Measurements from ENCODE around the gene KLHL33. TPM values are rescaled to one million over a fixed set of nuclear protein-coding genes. Genes with fewer than 3 reads are reported as not detected.
"Not testable (repeated sequence)": the region's sequence is repeated elsewhere in the genome, so short reads cannot be mapped to it uniquely, and the experiment has no call there.

KLHL33 gene
- polyA plus RNA-seq, 1 donor: 1.1 TPM

- peak; percentile 97 for DNase-seq (ENCODE audit: low read depth)
Observed at GRCh38 chr14:20454516-20455354, 18.8 kb upstream of the KLHL33 start, which contains the start of the genes APEX1 and OSGEP. APEX1 (plus strand) TSS chr14:20455226; CDS start chr14:20455646, 420 bp downstream. OSGEP (minus strand) TSS chr14:20454812; CDS start chr14:20454683, 129 bp downstream.

- not testable (repeated sequence) for DNase-seq (ENCODE audit: low read depth)
Observed at GRCh38 chr14:20452831-20453230, 16.9 kb upstream of the KLHL33 start.

- no peak for DNase-seq (ENCODE audit: low read depth)
Observed at GRCh38 chr14:20446889-20447288, 10.9 kb upstream of the KLHL33 start.

DNA sequence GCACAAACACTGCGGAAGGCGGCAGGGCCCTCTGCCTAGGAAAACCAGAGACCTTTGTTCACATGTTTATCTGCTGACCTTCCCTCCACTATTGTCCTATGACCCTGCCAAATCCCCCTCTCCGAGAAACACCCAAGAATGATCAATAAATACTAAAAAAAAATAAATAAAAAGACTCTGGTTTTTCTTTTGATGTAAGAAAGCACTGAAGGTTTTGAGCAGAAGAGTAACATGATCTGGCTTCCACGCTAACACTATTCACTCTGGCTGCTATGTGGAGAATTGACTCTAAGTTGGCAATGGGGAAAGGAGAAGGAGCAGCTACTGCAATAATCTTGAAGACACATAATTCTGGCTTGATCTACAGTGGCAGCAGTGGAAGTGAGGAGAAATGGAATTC is 7.7 kb upstream of the KLHL33 start:
- DNase-seq (ENCODE audit: low read depth): not testable (repeated sequence)

DNA sequence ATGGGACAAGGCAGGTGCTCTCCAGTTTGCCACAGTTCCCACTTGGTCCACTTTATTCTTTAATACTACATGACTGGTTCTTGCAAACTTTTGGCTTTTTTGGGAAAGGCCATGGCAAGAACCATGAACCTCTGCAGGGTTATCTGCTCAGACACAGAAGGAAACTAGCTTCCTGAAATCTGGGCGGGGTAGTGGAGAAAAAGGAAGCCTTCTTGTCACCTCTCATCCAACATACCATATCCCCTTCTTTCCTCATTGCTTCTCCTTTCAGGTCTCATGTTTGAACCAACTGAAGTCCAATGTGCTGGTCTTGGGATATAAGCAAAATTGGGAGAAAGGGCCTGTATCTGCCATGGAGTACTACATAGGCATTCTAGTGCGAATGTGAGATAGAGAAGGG is 5.5 kb upstream of the KLHL33 start:
- no peak for DNase-seq (ENCODE audit: low read depth)

- DNase-seq (ENCODE audit: low read depth): no peak
Observed at GRCh38 chr14:20440882-20441281, 4.9 kb upstream of the KLHL33 start.

DNA sequence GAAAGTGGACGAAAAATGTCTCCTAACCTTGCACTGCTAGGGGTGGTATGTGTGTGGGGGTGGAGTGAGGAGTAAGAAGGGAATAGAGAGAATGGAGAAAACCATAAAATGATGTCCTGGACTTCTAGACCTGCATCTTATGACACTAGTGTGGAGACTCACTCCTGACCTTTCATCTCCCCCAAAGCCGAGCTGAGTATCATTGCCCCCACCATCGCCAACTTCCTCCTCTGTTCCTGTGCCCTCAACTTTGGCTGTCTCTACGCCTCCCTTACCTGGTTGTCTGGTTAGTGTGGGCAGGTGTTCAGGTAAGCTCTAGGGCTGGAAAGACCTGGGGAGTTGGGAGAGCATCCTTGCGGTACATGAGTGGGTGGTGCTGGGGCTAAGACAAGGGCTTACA is 4.5 kb upstream of the KLHL33 start:
- no peak for DNase-seq (ENCODE audit: low read depth)

DNA sequence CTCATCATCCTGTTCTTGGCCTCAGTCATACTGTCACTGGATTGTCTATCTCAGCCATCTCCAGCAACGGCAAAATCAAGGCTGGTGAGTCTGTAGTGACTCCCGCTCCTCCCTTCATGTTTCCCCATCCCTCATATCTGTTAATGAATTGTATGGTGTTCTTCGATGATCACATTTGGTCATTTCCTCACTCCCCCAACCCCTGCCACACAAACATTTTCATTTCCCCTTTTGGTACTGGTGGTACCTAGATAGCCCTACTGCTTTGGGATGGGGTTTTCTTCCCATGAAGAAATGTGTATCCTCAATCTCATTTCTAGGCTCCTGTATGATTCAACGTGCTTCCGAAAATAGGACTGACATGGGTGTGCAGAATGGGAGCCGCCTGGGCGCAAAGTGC is 2.7 kb upstream of the KLHL33 start:
- DNase-seq (ENCODE audit: low read depth): no peak

DNA sequence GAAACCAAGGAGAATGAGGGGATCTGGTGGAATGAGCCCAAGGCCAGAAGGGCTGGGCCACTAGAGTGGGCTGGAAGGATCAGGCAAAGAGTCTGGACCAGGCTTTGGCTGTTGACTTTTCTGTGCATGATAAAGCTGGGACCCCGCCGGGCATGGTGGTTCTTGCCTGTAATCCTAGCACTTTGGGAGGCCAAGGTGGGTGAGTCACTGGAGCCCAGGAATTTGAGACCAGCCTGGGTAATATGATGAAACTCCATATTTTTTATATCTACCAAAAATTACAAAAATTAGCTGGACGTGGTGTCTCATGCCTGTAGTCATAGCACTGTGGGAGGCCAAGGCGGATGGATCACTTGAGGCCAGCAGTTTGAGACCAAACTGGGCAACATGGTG is 393 bp upstream of the KLHL33 start:
- no peak for DNase-seq (ENCODE audit: low read depth)

- no peak for DNase-seq (ENCODE audit: low read depth)
Observed at GRCh38 chr14:20434701-20435581, 1.0 kb downstream of the KLHL33 start.

- no peak for DNase-seq (ENCODE audit: low read depth)
Observed at GRCh38 chr14:20429801-20430669, 5.9 kb downstream of the KLHL33 start.

DNA sequence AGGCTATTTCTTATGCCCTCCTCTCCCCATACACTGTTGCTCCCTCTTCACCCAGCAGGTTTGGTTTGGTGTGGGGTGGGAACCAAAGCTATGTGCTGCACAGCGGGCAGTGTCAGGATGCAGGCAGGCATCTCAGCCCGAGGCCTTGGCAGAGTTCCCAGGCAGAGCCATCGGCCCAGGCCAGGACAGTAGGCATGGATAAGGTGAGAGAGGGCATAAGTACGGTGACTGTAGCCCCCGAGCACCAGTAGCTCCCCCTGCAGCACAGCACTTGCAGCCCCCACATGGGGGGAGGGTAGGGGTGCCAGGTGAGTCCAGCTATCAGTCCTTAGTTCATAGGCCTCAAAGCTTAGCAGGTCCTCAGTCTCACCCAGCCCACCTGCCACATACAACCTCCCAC is 7.2 kb downstream of the KLHL33 start:
- no peak for DNase-seq (ENCODE audit: low read depth)

DNA sequence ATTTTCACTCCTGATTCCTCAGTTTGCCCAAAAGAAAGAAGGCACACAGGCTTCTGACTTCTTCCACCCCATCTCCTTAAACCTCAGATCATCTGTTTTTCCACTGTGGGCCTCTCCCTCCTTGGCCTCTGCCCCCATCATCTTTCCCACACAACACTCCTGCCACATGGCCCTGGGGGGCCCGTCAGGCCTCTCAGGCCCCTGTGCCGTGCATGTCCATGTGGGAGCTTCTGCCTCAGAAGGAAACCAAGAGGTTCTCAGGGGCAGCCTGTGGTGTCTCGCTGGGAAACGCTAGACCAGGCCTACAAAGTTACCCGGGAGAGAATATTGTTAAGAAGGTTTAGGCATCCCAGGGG is 8.0 kb downstream of the KLHL33 start:
- DNase-seq (ENCODE audit: low read depth): no peak

- DNase-seq (ENCODE audit: low read depth): no peak
Observed at GRCh38 chr14:20427231-20428009, 8.5 kb downstream of the KLHL33 start.

DNA sequence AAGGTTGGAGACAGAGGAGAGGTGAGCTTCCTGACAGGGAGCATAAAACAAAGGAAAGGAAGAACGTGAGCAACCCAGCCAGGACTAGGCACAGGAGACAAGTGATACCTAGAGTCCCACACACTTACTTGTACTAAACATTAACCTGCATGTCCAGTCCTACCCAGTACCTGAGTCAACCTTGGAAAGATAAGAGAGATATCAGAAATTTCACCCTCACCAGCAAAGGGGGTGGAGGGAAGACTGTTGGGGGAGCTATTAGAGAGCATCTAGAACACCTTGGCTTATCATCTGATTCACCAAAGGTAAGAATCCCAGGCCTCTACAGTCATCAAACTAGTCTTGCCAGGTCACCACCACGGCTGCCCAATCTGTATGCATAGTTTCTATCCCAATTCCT is 11.1 kb downstream of the KLHL33 start:
- DNase-seq (ENCODE audit: low read depth): no peak

GRCh38 chr14:20422886-20423285 is 13.1 kb downstream of the KLHL33 start:
- no peak for DNase-seq (ENCODE audit: low read depth)

- no peak for DNase-seq (ENCODE audit: low read depth)
Observed at GRCh38 chr14:20421267-20421666, 14.7 kb downstream of the KLHL33 start.

DNA sequence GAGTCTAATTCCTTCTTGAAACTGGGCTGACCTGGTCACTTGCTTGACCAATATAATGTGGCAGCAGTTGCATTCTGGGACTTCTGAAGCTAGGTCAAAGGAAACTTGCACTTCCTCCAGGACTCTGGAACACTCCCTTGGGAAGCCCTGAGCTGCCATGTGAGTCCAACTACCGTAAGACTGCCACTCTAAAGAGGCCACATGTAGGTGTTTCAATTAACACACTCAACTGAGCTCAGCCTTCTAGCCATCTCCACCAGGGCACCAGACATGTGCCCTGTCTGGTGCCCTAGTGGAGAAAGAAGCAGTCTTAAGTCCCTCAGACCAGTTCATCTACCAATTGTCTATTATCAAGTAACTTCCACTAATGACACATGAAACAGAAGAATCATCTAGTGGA is 16.5 kb downstream of the KLHL33 start:
- no peak for DNase-seq (ENCODE audit: low read depth)

- no peak for DNase-seq (ENCODE audit: low read depth)
Observed at GRCh38 chr14:20418501-20418909, 17.5 kb downstream of the KLHL33 start.

GRCh38 chr14:20417250-20418186 is 18.4 kb downstream of the KLHL33 start:
- no peak for DNase-seq (ENCODE audit: low read depth)

Measured in forelimb muscle (tissue), 1 donor.